ENCODE data around the gene OR14J1.

The OR14J1 gene, protein sequence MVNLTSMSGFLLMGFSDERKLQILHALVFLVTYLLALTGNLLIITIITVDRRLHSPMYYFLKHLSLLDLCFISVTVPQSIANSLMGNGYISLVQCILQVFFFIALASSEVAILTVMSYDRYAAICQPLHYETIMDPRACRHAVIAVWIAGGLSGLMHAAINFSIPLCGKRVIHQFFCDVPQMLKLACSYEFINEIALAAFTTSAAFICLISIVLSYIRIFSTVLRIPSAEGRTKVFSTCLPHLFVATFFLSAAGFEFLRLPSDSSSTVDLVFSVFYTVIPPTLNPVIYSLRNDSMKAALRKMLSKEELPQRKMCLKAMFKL

GRCh38 chr6:29301316-29301715 lies at the start of gene OR14J1:
TSS of gene OR14J1 (plus strand) at chr6:29301701. CDS start at chr6:29306690, 4,989 bp downstream.
- no peak for DNase-seq (ENCODE audit: extremely low read depth, low read depth)
- TF ChIP-seq, protein P1, sequence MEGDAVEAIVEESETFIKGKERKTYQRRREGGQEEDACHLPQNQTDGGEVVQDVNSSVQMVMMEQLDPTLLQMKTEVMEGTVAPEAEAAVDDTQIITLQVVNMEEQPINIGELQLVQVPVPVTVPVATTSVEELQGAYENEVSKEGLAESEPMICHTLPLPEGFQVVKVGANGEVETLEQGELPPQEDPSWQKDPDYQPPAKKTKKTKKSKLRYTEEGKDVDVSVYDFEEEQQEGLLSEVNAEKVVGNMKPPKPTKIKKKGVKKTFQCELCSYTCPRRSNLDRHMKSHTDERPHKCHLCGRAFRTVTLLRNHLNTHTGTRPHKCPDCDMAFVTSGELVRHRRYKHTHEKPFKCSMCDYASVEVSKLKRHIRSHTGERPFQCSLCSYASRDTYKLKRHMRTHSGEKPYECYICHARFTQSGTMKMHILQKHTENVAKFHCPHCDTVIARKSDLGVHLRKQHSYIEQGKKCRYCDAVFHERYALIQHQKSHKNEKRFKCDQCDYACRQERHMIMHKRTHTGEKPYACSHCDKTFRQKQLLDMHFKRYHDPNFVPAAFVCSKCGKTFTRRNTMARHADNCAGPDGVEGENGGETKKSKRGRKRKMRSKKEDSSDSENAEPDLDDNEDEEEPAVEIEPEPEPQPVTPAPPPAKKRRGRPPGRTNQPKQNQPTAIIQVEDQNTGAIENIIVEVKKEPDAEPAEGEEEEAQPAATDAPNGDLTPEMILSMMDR (IDR thresholded peaks at IDR 0.05; ENCODE audit: low read depth, low read length) = no peak

DNA sequence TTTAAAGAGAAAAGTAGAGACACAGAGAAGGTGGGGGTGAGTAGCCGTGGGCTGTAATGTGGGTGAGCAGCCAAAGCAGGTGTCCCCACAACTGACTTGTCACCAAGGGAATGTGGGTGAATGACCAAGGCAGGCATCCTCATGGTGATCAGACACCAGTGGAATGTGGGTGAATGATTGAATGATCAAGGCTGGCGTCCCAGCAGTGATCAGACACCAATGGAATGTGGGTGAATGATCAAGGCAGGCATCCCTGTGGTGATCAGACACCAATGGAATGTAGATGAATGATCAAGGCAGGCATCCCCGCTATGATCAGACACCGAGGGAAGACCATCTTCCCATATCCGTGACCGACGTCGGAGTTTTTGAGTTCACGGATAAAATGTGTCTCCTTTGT lies 49.8 kb upstream of the OR14J1 start:
- TF ChIP-seq, protein P1 (IDR thresholded peaks at IDR 0.05; ENCODE audit: low read depth, low read length) = no peak
- no peak for DNase-seq (ENCODE audit: extremely low read depth, low read depth)

GRCh38 chr6:29255530-29255929 lies 46.0 kb upstream of the OR14J1 start:
- TF ChIP-seq, protein P1 (IDR thresholded peaks at IDR 0.05; ENCODE audit: low read depth, low read length) = no peak
- no peak for DNase-seq (ENCODE audit: extremely low read depth, low read depth)

DNA sequence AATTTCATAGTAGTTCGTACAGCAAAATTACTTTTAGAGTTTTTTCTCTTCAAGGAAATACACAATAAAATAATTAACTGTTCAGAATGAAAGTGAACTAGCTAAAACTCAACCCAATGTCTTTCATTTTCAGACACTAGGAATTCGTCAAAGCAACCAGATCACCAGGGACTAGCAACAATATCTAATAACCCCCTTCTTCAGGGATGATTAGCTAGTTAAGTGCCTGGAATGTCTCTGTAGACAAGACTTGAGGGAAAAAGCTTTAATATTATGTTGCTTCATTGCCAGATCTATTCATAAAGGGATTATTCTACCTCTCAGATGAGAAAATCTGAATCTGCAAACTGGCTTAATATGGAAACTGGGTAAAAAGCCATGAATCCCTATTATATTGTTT lies 41.8 kb upstream of the OR14J1 start:
- DNase-seq (ENCODE audit: extremely low read depth, low read depth) = no peak
- TF ChIP-seq, protein P1 (IDR thresholded peaks at IDR 0.05; ENCODE audit: low read depth, low read length) = no peak

DNA sequence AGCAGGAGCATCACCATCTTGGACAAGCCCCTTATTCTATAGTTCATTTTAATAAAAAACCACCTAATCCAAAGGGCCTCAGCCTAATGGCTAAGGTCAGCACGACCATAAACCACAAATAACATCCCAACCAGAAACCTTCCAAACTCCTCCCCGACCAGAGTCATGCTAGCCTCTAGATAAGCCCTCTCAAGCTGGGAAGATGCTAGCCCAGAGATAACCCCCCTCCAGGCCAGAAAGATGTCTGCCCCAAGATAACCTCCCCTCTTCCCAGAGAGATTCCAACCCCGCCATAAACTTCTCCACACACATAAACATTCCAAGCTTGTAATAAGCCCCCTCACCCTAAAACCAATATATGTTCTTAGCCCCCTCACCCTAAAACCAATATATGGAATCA lies 38.5 kb upstream of the OR14J1 start:
- no peak for DNase-seq (ENCODE audit: extremely low read depth, low read depth)
- TF ChIP-seq, protein P1 (IDR thresholded peaks at IDR 0.05; ENCODE audit: low read depth, low read length) = no peak

- TF ChIP-seq, protein P1 (IDR thresholded peaks at IDR 0.05; ENCODE audit: low read depth, low read length) = no peak
- DNase-seq (ENCODE audit: extremely low read depth, low read depth) = no peak
Measured at GRCh38 chr6:29294499-29294914, 7.0 kb upstream of the OR14J1 start.

GRCh38 chr6:29295181-29295585 lies 6.3 kb upstream of the OR14J1 start:
- TF ChIP-seq, protein P1 (IDR thresholded peaks at IDR 0.05; ENCODE audit: low read depth, low read length) = no peak
- DNase-seq (ENCODE audit: extremely low read depth, low read depth) = no peak
